Stimulated activated CD4-positive, alpha-beta T cell treated with anti-CD3 and anti-CD28 coated beads, TNF-alpha, amount 100 ng/mL, for 4 hours (primary cell): ENCODE measurements around the gene RBM45.

Source experiments
- DNase-seq, 3 experiments: peaks; one replicate each; pipeline ENCODE4 v3.0.0-alpha.2; 2020; ENCODE audit warnings: low read depth in 3 of 3

Gene RBM45

GRCh38 chr2:178160601-178161000, 48.4 kb downstream of the RBM45 start:
- no peak for DNase-seq

- no peak for DNase-seq
Observed at GRCh38 chr2:178163395-178163794, 51.2 kb downstream of the RBM45 start.

- DNase-seq: no peak
Observed at GRCh38 chr2:178163911-178164310, 51.7 kb downstream of the RBM45 start.

DNA sequence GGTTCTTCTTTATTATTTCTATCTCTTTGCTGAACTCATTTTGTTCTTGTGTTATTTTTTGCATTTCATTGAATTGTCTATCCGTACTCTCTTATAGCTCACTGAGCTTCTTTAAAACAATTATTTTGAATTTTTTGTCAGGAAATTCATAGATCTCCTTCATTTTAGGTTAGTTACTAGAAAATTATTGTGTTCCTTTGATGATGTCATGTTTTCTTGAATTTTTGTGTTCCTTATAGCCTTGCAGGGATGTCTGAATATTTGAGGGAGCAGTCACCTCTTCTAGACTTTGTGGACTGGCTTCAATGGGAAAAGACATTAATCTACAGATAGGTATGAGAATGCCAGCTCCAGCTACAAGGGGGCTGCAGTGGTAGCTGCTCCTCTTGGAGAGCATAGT, 61.4 kb downstream of the RBM45 start:
- no peak for DNase-seq

DNA sequence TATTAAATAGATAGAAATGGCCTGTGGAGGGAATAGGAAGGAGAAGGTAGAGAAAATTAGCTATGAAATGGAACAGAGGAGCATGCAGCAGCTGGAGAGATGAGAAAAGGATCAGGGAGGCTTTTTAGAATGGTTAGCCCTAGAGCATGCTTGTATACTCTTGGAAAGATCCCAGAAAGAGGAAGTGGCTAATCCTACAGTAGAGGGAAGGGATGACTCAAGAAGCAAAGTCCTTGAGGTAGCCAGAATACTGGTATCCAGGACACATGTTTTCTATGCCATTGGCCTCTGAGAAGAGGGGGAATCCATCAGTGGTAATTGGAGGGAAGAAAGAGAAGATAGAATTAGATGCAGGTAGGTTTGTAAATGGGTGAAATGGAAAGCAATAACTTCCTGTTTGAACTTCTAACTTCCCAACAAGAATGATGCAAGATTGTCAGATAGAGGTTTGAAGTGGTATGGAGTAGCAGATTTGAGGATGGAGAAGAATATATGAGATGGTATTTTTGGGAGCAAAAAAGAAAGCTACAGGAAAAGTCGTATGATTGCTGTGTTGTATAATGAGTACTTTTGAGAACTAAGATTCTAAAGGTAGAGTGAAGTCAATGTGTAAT, 64.9 kb downstream of the RBM45 start:
- DNase-seq: no peak
